Body of pancreas (tissue), 4 donors: Measurements from ENCODE around the gene TEX51. TPM values are rescaled to one million over a fixed set of nuclear protein-coding genes. Genes with fewer than 3 reads are reported as not detected.

Experiments
- ATAC-seq: fragments of 150-250 bp; one replicate; pipeline ENCODE4 v1.9.1; 2016
- DNase-seq, 4 donors: peaks; one replicate each; pipeline ENCODE4 v3.0.0-alpha.2; 2019
- H3K27ac ChIP-seq, 4 donors: fragments of 200-600 bp; sonication (generic); 1 replicate in 3 of 4; 2 replicates in 1 of 4; pipeline versions ENCODE4 v1.5.1 to v1.6.1; 2016 to 2019; ENCODE audit warnings: mild to moderate bottlenecking in 1 of 4, mixed read lengths in 1 of 4, moderate library complexity in 1 of 4
- H3K27me3 ChIP-seq, 2 donors: fragments of 200-600 bp; sonication (generic); one replicate each; pipeline ENCODE4 v1.6.0; 2016; ENCODE audit warnings: mild to moderate bottlenecking in 1 of 2
- H3K36me3 ChIP-seq, 2 donors: fragments of 200-600 bp; sonication (generic); replicated peaks in 1 of 2; 2 replicates each; pipeline ENCODE4 v1.5.1; 2016; ENCODE audit warnings: low read depth in 2 of 2; ENCODE audit not compliant: insufficient read depth in 1 of 2
- H3K4me1 ChIP-seq: fragments of 200-600 bp; sonication (generic); one replicate; pipeline ENCODE4 v1.6.0; 2016
- H3K4me3 ChIP-seq, 2 donors: fragments of 200-600 bp; sonication (generic); 1 replicate in 1 of 2; 2 replicates in 1 of 2; pipeline ENCODE4 v1.5.1; 2016 to 2019
- H3K9me3 ChIP-seq, 3 donors: fragments of 200-600 bp; sonication (generic); 1 replicate in 2 of 3; 2 replicates in 1 of 3; pipeline ENCODE4 v1.5.1; 2016
- POLR2A ChIP-seq, 3 donors: fragments of 450-650 bp; IDR thresholded peaks; one replicate each; pipeline ENCODE4 v1.6.1; 2016; ENCODE audit warnings: antibody characterized with exemption in 3 of 3, mild to moderate bottlenecking in 2 of 3
- WGBS, 2 donors: methylation state at CpG; one replicate each; pipeline ENCODE4 v1.1.5; 2017; 5-methylcytosine and 5-hydroxymethylcytosine counted together
- intact Hi-C: fragments of 100-400 bp; cut with DNase I; formaldehyde crosslinking; loops from one replicate; pipeline ENCODE4 v1.15.1; 2023
- total RNA-seq, 2 donors: library from RNA; depleted of rRNA; stranded (reverse); fragments of >200 nt; gene quantifications; one replicate each; pipeline ENCODE4 v1.1.0, GENCODE V29; 2016
- TF ChIP-seq, protein P1 (sequence below), 7 experiments: fragments of 450-650 bp in 4 of 7; fragments of 200-600 bp in 3 of 7; sonication (generic) in 3 of 7; IDR thresholded peaks; one replicate each; pipeline ENCODE4 v1.5.1; 2016 to 2019; ENCODE audit warnings: antibody characterized with exemption in 7 of 7

Gene TEX51
- total RNA-seq, 2 donors from 2014 or later, result not detected

DNA sequence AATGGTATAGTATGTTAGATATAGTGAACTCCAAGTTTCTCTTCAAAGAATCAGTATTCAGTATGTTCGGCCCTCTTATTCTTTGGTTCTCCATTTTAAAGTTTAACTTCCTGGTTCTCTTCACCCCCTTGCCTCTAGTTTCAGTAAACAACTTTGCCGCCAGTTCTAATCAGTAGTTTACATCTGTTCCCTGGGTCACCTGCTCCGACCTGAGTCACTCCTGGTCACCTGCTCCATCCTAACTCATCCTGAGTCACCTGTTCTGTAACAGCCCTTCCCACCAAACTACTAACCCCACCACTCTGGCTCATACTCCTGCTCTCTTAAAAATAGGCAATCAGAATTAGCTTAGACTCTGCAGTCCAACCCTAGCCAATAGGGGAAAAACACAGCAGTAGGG is 23.7 kb upstream of the TEX51 start:
- no peak overlapping the region for H3K27ac ChIP-seq
- intact Hi-C loops, result no loop called here
- 51 to 52% methylated on average over 3 of the region's 3 CpGs for WGBS, 2 donors
- peaks cover 0 to 9% (median 0%) of the 10 kb centered on the region in 3 donors for H3K9me3 ChIP-seq
- DNase-seq, result no peak
- no peak overlapping the region for H3K4me3 ChIP-seq
- H3K36me3 ChIP-seq, result no peaks in the 10 kb centered on the region
- TF ChIP-seq, protein P1, sequence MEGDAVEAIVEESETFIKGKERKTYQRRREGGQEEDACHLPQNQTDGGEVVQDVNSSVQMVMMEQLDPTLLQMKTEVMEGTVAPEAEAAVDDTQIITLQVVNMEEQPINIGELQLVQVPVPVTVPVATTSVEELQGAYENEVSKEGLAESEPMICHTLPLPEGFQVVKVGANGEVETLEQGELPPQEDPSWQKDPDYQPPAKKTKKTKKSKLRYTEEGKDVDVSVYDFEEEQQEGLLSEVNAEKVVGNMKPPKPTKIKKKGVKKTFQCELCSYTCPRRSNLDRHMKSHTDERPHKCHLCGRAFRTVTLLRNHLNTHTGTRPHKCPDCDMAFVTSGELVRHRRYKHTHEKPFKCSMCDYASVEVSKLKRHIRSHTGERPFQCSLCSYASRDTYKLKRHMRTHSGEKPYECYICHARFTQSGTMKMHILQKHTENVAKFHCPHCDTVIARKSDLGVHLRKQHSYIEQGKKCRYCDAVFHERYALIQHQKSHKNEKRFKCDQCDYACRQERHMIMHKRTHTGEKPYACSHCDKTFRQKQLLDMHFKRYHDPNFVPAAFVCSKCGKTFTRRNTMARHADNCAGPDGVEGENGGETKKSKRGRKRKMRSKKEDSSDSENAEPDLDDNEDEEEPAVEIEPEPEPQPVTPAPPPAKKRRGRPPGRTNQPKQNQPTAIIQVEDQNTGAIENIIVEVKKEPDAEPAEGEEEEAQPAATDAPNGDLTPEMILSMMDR (IDR thresholded peaks at IDR 0.05), result no peak
- TF ChIP-seq POLR2A (IDR thresholded peaks at IDR 0.05), result no peak
- no peaks in the 10 kb centered on the region for H3K27me3 ChIP-seq
- ATAC-seq, result no peak
- no peaks in the 10 kb centered on the region for H3K4me1 ChIP-seq

DNA sequence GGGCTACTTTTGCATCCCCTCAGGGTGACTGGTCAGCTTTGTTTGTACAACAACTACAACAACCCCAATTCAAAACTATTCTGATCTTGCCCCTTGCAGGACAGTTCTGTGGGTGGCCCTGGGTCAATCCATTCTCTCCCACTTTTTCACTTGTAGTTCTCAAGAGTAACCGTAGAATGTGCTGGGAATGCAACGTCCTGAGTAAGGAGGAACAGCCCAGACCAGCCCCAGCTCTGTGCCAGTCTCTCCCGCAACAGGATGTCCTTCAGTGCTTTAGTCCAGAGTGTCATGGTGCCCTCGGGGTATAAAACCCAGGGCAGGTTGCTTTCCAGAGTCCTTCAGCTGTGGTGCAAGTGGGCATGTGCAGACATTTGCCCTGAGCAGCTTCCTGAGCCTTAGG is 22.1 kb upstream of the TEX51 start:
- no peak for ATAC-seq
- TF ChIP-seq POLR2A (IDR thresholded peaks at IDR 0.05), result no peak
- TF ChIP-seq, protein P1 (IDR thresholded peaks at IDR 0.05), result no peak
- Histone ChIP-seq H3K9me3 (peaks cover 0 to 9% (median 0%) of the 10 kb centered on the region in 3 donors), H3K36me3 (no peaks in the 10 kb centered on the region), H3K27ac (no peak overlapping the region), H3K27me3 (no peaks in the 10 kb centered on the region), H3K4me1 (no peaks in the 10 kb centered on the region), H3K4me3 (no peak overlapping the region)
- WGBS, 2 donors, result 44 to 83% methylated on average over 3 to 4 of the region's 4 CpGs
- no peak for DNase-seq
- intact Hi-C loops, result no loop called here

GRCh38 chr2:126877041-126877440 is 21.6 kb upstream of the TEX51 start:
- ATAC-seq (no peak), DNase-seq (no peak)
- Histone ChIP-seq H3K4me3 (no peak overlapping the region), H3K4me1 (no peaks in the 10 kb centered on the region), H3K9me3 (peaks cover 0 to 9% (median 0%) of the 10 kb centered on the region in 3 donors), H3K27ac (no peak overlapping the region), H3K27me3 (no peaks in the 10 kb centered on the region), H3K36me3 (no peaks in the 10 kb centered on the region)
- TF ChIP-seq, protein P1 (IDR thresholded peaks at IDR 0.05), result no peak
- TF ChIP-seq POLR2A (IDR thresholded peaks at IDR 0.05), result no peak
- WGBS, 2 donors, result 80 to 81% methylated on average over 5 of the region's 5 CpGs
- intact Hi-C loops, result no loop called here

- Histone ChIP-seq H3K4me3 (no peak overlapping the region), H3K27me3 (no peaks in the 10 kb centered on the region), H3K9me3 (peaks cover 0 to 9% (median 0%) of the 10 kb centered on the region in 3 donors), H3K4me1 (no peaks in the 10 kb centered on the region), H3K36me3 (no peaks in the 10 kb centered on the region), H3K27ac (no peak overlapping the region)
- no peak for ATAC-seq
- 82 to 85% methylated on average over 24 to 25 of the region's 25 CpGs for WGBS, 2 donors
- intact Hi-C loops, result no loop called here
- TF ChIP-seq, protein P1 (IDR thresholded peaks at IDR 0.05), result no peak
- TF ChIP-seq POLR2A (IDR thresholded peaks at IDR 0.05), result no peak
- no peak for DNase-seq
These were observed 20.7 kb upstream of the TEX51 start for GRCh38 chr2:126877861-126878565.

DNA sequence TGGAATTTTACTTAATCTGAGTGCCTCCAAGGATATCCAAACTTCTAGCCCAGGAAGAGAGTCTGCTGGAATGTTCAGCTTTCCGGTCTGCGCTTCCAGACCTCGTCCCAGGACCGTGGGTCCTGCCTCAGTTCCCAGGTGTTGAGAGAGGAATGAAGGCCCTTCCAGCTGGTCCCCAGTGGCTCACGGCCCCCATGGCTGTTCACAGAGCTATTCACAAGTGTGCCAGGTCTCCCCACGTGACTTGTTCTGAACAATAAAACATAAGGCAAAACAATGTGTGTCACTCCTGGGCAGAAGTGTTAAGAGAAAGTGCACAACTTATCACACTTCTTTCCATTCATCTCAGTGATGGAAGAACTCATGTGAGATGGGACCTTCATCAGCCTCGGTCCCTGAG is 20.1 kb upstream of the TEX51 start:
- no peaks in the 10 kb centered on the region for H3K27me3 ChIP-seq
- H3K4me1 ChIP-seq, result no peaks in the 10 kb centered on the region
- TF ChIP-seq POLR2A (IDR thresholded peaks at IDR 0.05), result no peak
- TF ChIP-seq, protein P1 (IDR thresholded peaks at IDR 0.05), result no peak
- DNase-seq (no peak), ATAC-seq (no peak)
- no peak overlapping the region for H3K27ac ChIP-seq
- WGBS, 2 donors, result 61 to 65% methylated on average over 6 to 7 of the region's 7 CpGs
- H3K36me3 ChIP-seq, result no peaks in the 10 kb centered on the region
- intact Hi-C loops, result no loop called here
- H3K9me3 ChIP-seq, result peaks cover 0 to 9% (median 0%) of the 10 kb centered on the region in 3 donors
- no peak overlapping the region for H3K4me3 ChIP-seq
